ENCODE results near the gene MMP13. TPM values are rescaled to one million over a fixed set of nuclear protein-coding genes. Genes with fewer than 3 reads are reported as not detected.

Gene MMP13
- total RNA-seq, 1 donor from 2014 or later = not detected

Other genes starting within 250 kb of the MMP13 start
- not detected in 2 replicates for gene MMP27, start 250.0 kb downstream of the MMP13 start, total RNA-seq
- not detected in 2 replicates for gene MMP8, start 230.8 kb downstream of the MMP13 start, total RNA-seq
- gene MMP10, start 175.1 kb downstream of the MMP13 start, total RNA-seq = 0.10 and 2.6 TPM in 2 replicates
- 1.3 and 4.9 TPM in 2 replicates for gene MMP1, start 157.6 kb downstream of the MMP13 start, total RNA-seq
- not detected in 2 replicates for gene MMP3, start 112.1 kb downstream of the MMP13 start, total RNA-seq
- gene MMP12, start 80.8 kb downstream of the MMP13 start, total RNA-seq = 0.80 TPM in 1 of 2 replicates, not detected in the other
- gene DCUN1D5, start 136.4 kb upstream of the MMP13 start, total RNA-seq = 42.6 and 94.5 TPM in 2 replicates
- 10.8 and 43.2 TPM in 2 replicates for gene DYNC2H1, start 153.7 kb upstream of the MMP13 start, total RNA-seq

Measured in renal cortical epithelial cell (primary cell).